ENCODE measurements around the gene IP6K2. TPM values are rescaled to one million over a fixed set of nuclear protein-coding genes. Genes with fewer than 3 reads are reported as not detected.

The IP6K2 gene
- total and polyA plus RNA-seq, 2 donors from 2014 or later = 69.4 to 112 TPM

GRCh38 chr3:48688032-48688736 is 28.8 kb downstream of the IP6K2 start:
- no peaks in the 10 kb centered on the region for H3K9me3 ChIP-seq (ENCODE audit: control insufficient read depth in 2 of 3, insufficient read depth in 1 of 3, low read length in 3 of 3)
- TF ChIP-seq CTCF (IDR thresholded peaks at IDR 0.05; ENCODE audit: borderline replicate concordance, extremely low read depth, insufficient read depth) = no peak
- intact Hi-C loops (cut with DNase I) = no loop called here
- no peak overlapping the region for H3K4me3 ChIP-seq (ENCODE audit: low read length in 3 of 3)
- peaks cover 24 to 47% (median 36%) of the 10 kb centered on the region in 3 donors for H3K36me3 ChIP-seq (ENCODE audit: control insufficient read depth in 2 of 3, insufficient read depth in 3 of 3, low read length in 3 of 3)
- FAIRE-seq (no peak), DNase-seq (no peak)
- H3K27ac ChIP-seq (ENCODE audit: low read depth in 2 of 2, low read length in 2 of 2) = no peak overlapping the region
- H3K27me3 ChIP-seq (ENCODE audit: control insufficient read depth, insufficient read depth, low read length) = no peaks in the 10 kb centered on the region
- peaks cover 0 to 20% (median 13%) of the 10 kb centered on the region in 3 donors for H3K4me1 ChIP-seq (ENCODE audit: control insufficient read depth in 2 of 3, insufficient read depth in 2 of 3, low read depth in 1 of 3, low read length in 3 of 3)
- no peak overlapping the region for H3K9ac ChIP-seq (ENCODE audit: low read length in 3 of 3)

GRCh38 chr3:48687220-48687678 is 29.8 kb downstream of the IP6K2 start:
- peaks cover 14 to 38% (median 28%) of the 10 kb centered on the region in 3 donors for H3K36me3 ChIP-seq (ENCODE audit: control insufficient read depth in 2 of 3, insufficient read depth in 3 of 3, low read length in 3 of 3)
- no peaks in the 10 kb centered on the region for H3K9me3 ChIP-seq (ENCODE audit: control insufficient read depth in 2 of 3, insufficient read depth in 1 of 3, low read length in 3 of 3)
- no peak for TF ChIP-seq CTCF (IDR thresholded peaks at IDR 0.05; ENCODE audit: borderline replicate concordance, extremely low read depth, insufficient read depth)
- H3K4me3 ChIP-seq (ENCODE audit: low read length in 3 of 3) = no peak overlapping the region
- FAIRE-seq = no peak
- intact Hi-C loops (cut with DNase I) = no loop called here
- no peaks in the 10 kb centered on the region for H3K27me3 ChIP-seq (ENCODE audit: control insufficient read depth, insufficient read depth, low read length)
- DNase-seq = no peak
- no peak overlapping the region for H3K27ac ChIP-seq (ENCODE audit: low read depth in 2 of 2, low read length in 2 of 2)
- peaks cover 0 to 23% (median 13%) of the 10 kb centered on the region in 3 donors for H3K4me1 ChIP-seq (ENCODE audit: control insufficient read depth in 2 of 3, insufficient read depth in 2 of 3, low read depth in 1 of 3, low read length in 3 of 3)
- no peak overlapping the region for H3K9ac ChIP-seq (ENCODE audit: low read length in 3 of 3)

GRCh38 chr3:48686538-48687219 is 30.3 kb downstream of the IP6K2 start:
- intact Hi-C loops (cut with DNase I) = no loop called here
- H3K27me3 ChIP-seq (ENCODE audit: control insufficient read depth, insufficient read depth, low read length) = no peaks in the 10 kb centered on the region
- peaks cover 14 to 36% (median 31%) of the 10 kb centered on the region in 3 donors for H3K36me3 ChIP-seq (ENCODE audit: control insufficient read depth in 2 of 3, insufficient read depth in 3 of 3, low read length in 3 of 3)
- no peak for DNase-seq
- H3K9me3 ChIP-seq (ENCODE audit: control insufficient read depth in 2 of 3, insufficient read depth in 1 of 3, low read length in 3 of 3) = no peaks in the 10 kb centered on the region
- no peak for TF ChIP-seq CTCF (IDR thresholded peaks at IDR 0.05; ENCODE audit: borderline replicate concordance, extremely low read depth, insufficient read depth)
- H3K9ac ChIP-seq (ENCODE audit: low read length in 3 of 3) = peak overlapping the region in 1 of 3 donors; percentile 88
- H3K4me3 ChIP-seq (ENCODE audit: low read length in 3 of 3) = peak overlapping the region in 2 of 3 donors; percentile 60 to 86
- no peak overlapping the region for H3K27ac ChIP-seq (ENCODE audit: low read depth in 2 of 2, low read length in 2 of 2)
- peaks cover 0 to 23% (median 13%) of the 10 kb centered on the region in 3 donors for H3K4me1 ChIP-seq (ENCODE audit: control insufficient read depth in 2 of 3, insufficient read depth in 2 of 3, low read depth in 1 of 3, low read length in 3 of 3)
- no peak for FAIRE-seq

Measured in kidney (tissue), 14 donors.